GM18873 (cell line): ENCODE measurements around the gene IFIT3.
"Not testable (repeated sequence)": the region's sequence is repeated elsewhere in the genome, so short reads cannot be mapped to it uniquely, and the experiment has no call there.

Experiments used
- ATAC-seq: cut with Tn5 transposase; IDR thresholded peaks from one replicate; pipeline ENCODE4 v1.9.1; 2021; ENCODE audit warnings: mild to moderate bottlenecking, moderate library complexity, moderate number of reproducible peaks; ENCODE audit not compliant: unreplicated experiment, low FRiP score

IFIT3 gene

GRCh38 chr10:89302625-89303024, 25.2 kb upstream of the IFIT3 start:
- ATAC-seq = no peak

- no peak for ATAC-seq
Measured at GRCh38 chr10:89303161-89303560, 24.6 kb upstream of the IFIT3 start.

GRCh38 chr10:89304026-89304425, 23.8 kb upstream of the IFIT3 start:
- no peak for ATAC-seq

- no peak for ATAC-seq
Measured at GRCh38 chr10:89304446-89304845, 23.4 kb upstream of the IFIT3 start.

- ATAC-seq = no peak
Measured at GRCh38 chr10:89304925-89305324, 22.9 kb upstream of the IFIT3 start.

- ATAC-seq = no peak
Measured at GRCh38 chr10:89305766-89306433, 21.9 kb upstream of the IFIT3 start.

- ATAC-seq = no peak
Measured at GRCh38 chr10:89306434-89307268, 21.1 kb upstream of the IFIT3 start.

- no peak for ATAC-seq
Measured at GRCh38 chr10:89307269-89307577, 20.6 kb upstream of the IFIT3 start.

- no peak for ATAC-seq
Measured at GRCh38 chr10:89308266-89308665, 19.5 kb upstream of the IFIT3 start.

- no peak for ATAC-seq
Measured at GRCh38 chr10:89308736-89309135, 19.1 kb upstream of the IFIT3 start.

- no peak for ATAC-seq
Measured at GRCh38 chr10:89309156-89310055, 18.4 kb upstream of the IFIT3 start.

GRCh38 chr10:89310056-89310893, 17.5 kb upstream of the IFIT3 start:
- no peak for ATAC-seq

- ATAC-seq = no peak
Measured at GRCh38 chr10:89312973-89313372, 14.8 kb upstream of the IFIT3 start.

GRCh38 chr10:89314676-89315075, 13.1 kb upstream of the IFIT3 start:
- no peak for ATAC-seq

GRCh38 chr10:89318047-89318446, 9.8 kb upstream of the IFIT3 start:
- not testable (repeated sequence) for ATAC-seq

GRCh38 chr10:89325081-89325480, 2.7 kb upstream of the IFIT3 start:
- not testable (repeated sequence) for ATAC-seq

GRCh38 chr10:89325856-89326255, 1.9 kb upstream of the IFIT3 start:
- ATAC-seq = not testable (repeated sequence)

GRCh38 chr10:89329151-89329550, 1.4 kb downstream of the IFIT3 start:
- no peak for ATAC-seq

GRCh38 chr10:89330014-89330413, 2.2 kb downstream of the IFIT3 start:
- not testable (repeated sequence) for ATAC-seq

- ATAC-seq = no peak
Measured at GRCh38 chr10:89330537-89331212, 2.9 kb downstream of the IFIT3 start.
